ENCODE measurements around the gene TIGAR.
A peak's percentile ranks its signal among the peaks of the same experiment; 100 is the strongest.

TIGAR gene

GRCh38 chr12:4274396-4275015, 46.5 kb upstream of the TIGAR start:
- no peak for TF ChIP-seq CTCF (IDR thresholded peaks at IDR 0.05; ENCODE audit: low read depth, low read length)
- peak in 1 of 2 donors; percentile 19 for DNase-seq (ENCODE audit: low read depth in 2 of 2)
- H3K4me3 ChIP-seq (replicated peaks in 1 of 2; ENCODE audit: low read depth in 2 of 2, low read length in 2 of 2) = peak overlapping the region; percentile 50 to 75

- peak in 1 of 2 donors; percentile 55 for DNase-seq (ENCODE audit: low read depth in 2 of 2)
- peak overlapping the region; percentile 50 to 75 for H3K4me3 ChIP-seq (replicated peaks in 1 of 2; ENCODE audit: low read depth in 2 of 2, low read length in 2 of 2)
- no peak for TF ChIP-seq CTCF (IDR thresholded peaks at IDR 0.05; ENCODE audit: low read depth, low read length)
Measured at GRCh38 chr12:4275016-4275869, 45.8 kb upstream of the TIGAR start.

- TF ChIP-seq CTCF (IDR thresholded peaks at IDR 0.05; ENCODE audit: low read depth, low read length) = no peak
- peak overlapping the region; percentile 19 to 75 for H3K4me3 ChIP-seq (replicated peaks in 1 of 2; ENCODE audit: low read depth in 2 of 2, low read length in 2 of 2)
- no peak for DNase-seq (ENCODE audit: low read depth in 2 of 2)
Measured at GRCh38 chr12:4275870-4276301, 45.1 kb upstream of the TIGAR start.

GRCh38 chr12:4276524-4277204, 44.3 kb upstream of the TIGAR start:
- TF ChIP-seq CTCF (IDR thresholded peaks at IDR 0.05; ENCODE audit: low read depth, low read length) = peak; percentile 94
- H3K4me3 ChIP-seq (replicated peaks in 1 of 2; ENCODE audit: low read depth in 2 of 2, low read length in 2 of 2) = no peak overlapping the region

GRCh38 chr12:4277205-4277543, 43.8 kb upstream of the TIGAR start:
- DNase-seq (ENCODE audit: low read depth in 2 of 2) = no peak
- TF ChIP-seq CTCF (IDR thresholded peaks at IDR 0.05; ENCODE audit: low read depth, low read length) = no peak
- H3K4me3 ChIP-seq (replicated peaks in 1 of 2; ENCODE audit: low read depth in 2 of 2, low read length in 2 of 2) = no peak overlapping the region

More at GRCh38 chr12:4276524-4277204, 44.3 kb upstream of the TIGAR start:
- DNase-seq (ENCODE audit: low read depth in 2 of 2) = peak; percentile 92 to 94

GRCh38 chr12:4277857-4278256, 43.2 kb upstream of the TIGAR start:
- DNase-seq (ENCODE audit: low read depth in 2 of 2) = no peak
- no peak overlapping the region for H3K4me3 ChIP-seq (replicated peaks in 1 of 2; ENCODE audit: low read depth in 2 of 2, low read length in 2 of 2)
- no peak for TF ChIP-seq CTCF (IDR thresholded peaks at IDR 0.05; ENCODE audit: low read depth, low read length)
